Measurements from ENCODE around the gene SPECC1L.

Gene SPECC1L

DNA sequence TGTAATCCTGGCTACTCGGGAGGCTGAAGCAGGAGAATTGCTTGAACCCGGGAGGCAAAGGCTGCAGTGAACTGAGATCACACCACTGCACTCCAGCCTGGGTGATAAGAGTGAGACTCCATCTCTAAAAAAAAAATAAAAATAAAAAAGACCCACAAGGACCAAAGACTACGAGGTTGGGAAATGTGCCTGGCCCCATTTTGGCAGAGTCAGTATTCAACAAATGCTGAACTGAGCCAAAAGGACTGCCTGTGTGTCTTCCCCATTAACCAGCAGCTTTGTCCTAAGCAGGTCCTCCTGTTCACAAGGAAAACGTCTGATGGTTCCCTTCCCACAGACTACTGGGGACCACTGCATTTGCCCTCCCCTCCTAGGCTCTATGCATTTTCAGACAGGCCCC, 184.4 kb downstream of the SPECC1L start:
- DNase-seq, result no peak

DNA sequence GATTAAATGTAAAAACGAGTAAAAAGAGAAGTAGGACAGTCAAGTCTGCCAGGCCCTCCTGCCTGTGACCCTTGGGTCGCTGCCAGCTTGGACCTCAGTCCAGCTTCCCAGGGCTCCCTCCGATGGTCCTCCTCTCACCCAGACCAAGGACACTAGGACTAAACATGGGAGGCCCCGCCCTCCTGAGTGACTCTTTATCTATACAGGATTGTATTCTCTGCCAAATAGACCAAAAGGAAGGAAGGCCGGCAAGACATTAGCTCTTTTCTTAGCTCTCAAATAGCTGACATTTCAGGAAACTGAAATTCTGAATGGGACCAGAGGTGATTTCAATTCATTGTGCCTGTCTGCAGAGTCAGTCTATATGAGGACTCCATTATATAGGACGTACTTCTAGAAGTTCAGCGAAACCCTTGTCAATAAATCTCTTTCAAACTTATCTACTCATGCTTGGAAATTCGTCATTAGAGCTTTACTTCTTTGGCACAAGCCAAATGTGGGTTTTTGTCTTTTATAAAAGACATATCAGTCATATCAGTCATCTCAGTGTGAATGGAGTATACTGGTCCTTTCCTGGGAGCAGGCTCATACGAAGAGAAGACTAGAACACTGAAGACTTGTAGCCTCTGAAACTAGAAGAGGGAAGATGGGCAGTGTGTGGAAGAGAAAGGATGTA, 185.3 kb downstream of the SPECC1L start:
- DNase-seq, result no peak

DNA sequence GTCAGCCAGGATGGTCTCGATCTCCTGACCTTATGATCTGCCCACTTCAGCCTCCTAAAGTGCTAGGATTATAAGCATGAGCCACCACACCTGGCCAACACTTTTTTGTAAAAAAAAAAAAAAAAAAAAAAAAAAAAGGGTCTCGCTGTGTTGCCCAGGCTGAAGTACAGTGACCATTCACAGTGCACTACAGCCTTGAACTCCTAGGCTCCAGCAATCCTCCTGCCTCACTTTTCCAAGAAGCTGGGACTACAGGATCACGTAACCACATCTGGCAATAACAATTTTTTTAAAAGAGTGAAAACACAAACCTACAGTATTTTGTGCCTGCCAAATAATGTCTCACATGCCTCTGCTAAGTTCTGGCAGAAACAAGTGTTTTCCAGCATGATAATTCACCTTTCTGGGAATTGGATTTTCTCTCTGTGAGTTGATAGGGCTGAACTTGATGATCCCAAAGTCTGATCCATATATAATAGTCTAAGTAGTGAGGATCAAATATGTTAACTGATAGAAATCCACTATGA, 187.3 kb downstream of the SPECC1L start:
- DNase-seq, result no peak

DNA sequence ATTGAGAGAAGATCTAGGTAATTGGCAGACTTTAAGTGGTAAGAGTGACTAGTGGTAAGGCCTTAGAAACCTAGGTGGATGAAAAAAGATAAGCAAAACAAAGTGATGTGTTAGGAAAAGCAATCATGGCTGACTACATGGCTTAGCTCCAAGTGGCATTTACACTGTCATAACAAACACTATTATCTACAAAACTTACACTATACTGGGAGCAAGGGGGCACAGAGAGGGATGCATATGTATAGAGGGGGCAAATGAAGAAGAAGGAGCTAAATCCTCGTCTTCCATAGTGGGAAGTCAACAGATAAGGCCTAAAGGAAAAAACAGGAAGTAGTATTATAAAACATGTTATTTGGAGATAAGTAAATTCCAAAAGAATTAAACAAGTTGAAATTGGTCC, 189.3 kb downstream of the SPECC1L start:
- DNase-seq, result no peak

- no peak for DNase-seq
Measured at GRCh38 chr22:24460418-24461089, 189.9 kb downstream of the SPECC1L start.

GRCh38 chr22:24463071-24463760, 192.6 kb downstream of the SPECC1L start:
- no peak for DNase-seq

- no peak for DNase-seq
Measured at GRCh38 chr22:24465566-24465965, 194.9 kb downstream of the SPECC1L start.

GRCh38 chr22:24465975-24466374, 195.3 kb downstream of the SPECC1L start:
- DNase-seq, result no peak

GRCh38 chr22:24466716-24467328, 196.2 kb downstream of the SPECC1L start:
- no peak for DNase-seq

GRCh38 chr22:24467340-24467739, 196.7 kb downstream of the SPECC1L start:
- DNase-seq, result no peak

Data from GOT3 (cell line).